Stimulated activated naive CD8-positive, alpha-beta T cell treated with anti-CD3 and anti-CD28 coated beads, Interleukin-15, Interleukin-2, amounts not matched to agents 100 U/mL and 50 U/mL, for 24 hours (primary cell): ENCODE data around the gene CCDC97.
"Not testable (repeated sequence)": the region's sequence is repeated elsewhere in the genome, so short reads cannot be mapped to it uniquely, and the experiment has no call there.

Experiments
- ATAC-seq: fragments of 150-1000 bp; cut with Tn5 transposase; one replicate; pipeline ENCODE4 v1.10.0; 2021
- DNase-seq: peaks from one replicate; pipeline ENCODE4 v3.0.0; 2021

Gene CCDC97

GRCh38 chr19:41364524-41365391 lies 54.8 kb downstream of the CCDC97 start:
- DNase-seq (no peak), ATAC-seq (no peak)

- ATAC-seq (no peak), DNase-seq (no peak)
Observed at GRCh38 chr19:41366089-41366488, 56.1 kb downstream of the CCDC97 start.

- ATAC-seq = no peak
- no peak for DNase-seq
Observed at GRCh38 chr19:41367848-41368301, 57.9 kb downstream of the CCDC97 start.

GRCh38 chr19:41369769-41370168 lies 59.8 kb downstream of the CCDC97 start:
- ATAC-seq = no peak
- no peak for DNase-seq

GRCh38 chr19:41371119-41371518 lies 61.1 kb downstream of the CCDC97 start:
- not testable (repeated sequence) for ATAC-seq, DNase-seq

GRCh38 chr19:41371541-41371940 lies 61.6 kb downstream of the CCDC97 start:
- no peak for ATAC-seq
- no peak for DNase-seq

- no peak for DNase-seq
- ATAC-seq = no peak
Observed at GRCh38 chr19:41372501-41372900, 62.5 kb downstream of the CCDC97 start.

- DNase-seq (no peak), ATAC-seq (no peak)
Observed at GRCh38 chr19:41373993-41374392, 64.0 kb downstream of the CCDC97 start.
